C4-2B (cell line): ENCODE results near the gene GBE1.

ENCODE experiments used
- ZFX ChIP-seq: fragments of 450-650 bp; IDR thresholded peaks from 2 replicates; pipeline ENCODE4 v1.6.1; 2017
- TF ChIP-seq, protein P1 (sequence below): fragments of 450-650 bp; conservative IDR thresholded peaks from 2 replicates; pipeline ENCODE4 v1.5.1; 2017; ENCODE audit warnings: mild to moderate bottlenecking

- TF ChIP-seq, protein P1, sequence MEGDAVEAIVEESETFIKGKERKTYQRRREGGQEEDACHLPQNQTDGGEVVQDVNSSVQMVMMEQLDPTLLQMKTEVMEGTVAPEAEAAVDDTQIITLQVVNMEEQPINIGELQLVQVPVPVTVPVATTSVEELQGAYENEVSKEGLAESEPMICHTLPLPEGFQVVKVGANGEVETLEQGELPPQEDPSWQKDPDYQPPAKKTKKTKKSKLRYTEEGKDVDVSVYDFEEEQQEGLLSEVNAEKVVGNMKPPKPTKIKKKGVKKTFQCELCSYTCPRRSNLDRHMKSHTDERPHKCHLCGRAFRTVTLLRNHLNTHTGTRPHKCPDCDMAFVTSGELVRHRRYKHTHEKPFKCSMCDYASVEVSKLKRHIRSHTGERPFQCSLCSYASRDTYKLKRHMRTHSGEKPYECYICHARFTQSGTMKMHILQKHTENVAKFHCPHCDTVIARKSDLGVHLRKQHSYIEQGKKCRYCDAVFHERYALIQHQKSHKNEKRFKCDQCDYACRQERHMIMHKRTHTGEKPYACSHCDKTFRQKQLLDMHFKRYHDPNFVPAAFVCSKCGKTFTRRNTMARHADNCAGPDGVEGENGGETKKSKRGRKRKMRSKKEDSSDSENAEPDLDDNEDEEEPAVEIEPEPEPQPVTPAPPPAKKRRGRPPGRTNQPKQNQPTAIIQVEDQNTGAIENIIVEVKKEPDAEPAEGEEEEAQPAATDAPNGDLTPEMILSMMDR: no peak
- TF ChIP-seq ZFX: no peak
Observed at GRCh38 chr3:81753416-81754027, 7.9 kb downstream of the GBE1 start.
